Measurements from ENCODE around the gene ADAM12.

Gene ADAM12

GRCh38 chr10:126199221-126199998, 188.9 kb downstream of the ADAM12 start:
- DNase-seq (ENCODE audit: low read depth): no peak
- TF ChIP-seq CTCF (IDR thresholded peaks at IDR 0.05; ENCODE audit: low read depth, low read length, missing control alignments): no peak
- no peak overlapping the region for H3K4me3 ChIP-seq (ENCODE audit: low read depth, low read length)

GRCh38 chr10:126198681-126199080, 189.6 kb downstream of the ADAM12 start:
- H3K4me3 ChIP-seq (ENCODE audit: low read depth, low read length): no peak overlapping the region
- TF ChIP-seq CTCF (IDR thresholded peaks at IDR 0.05; ENCODE audit: low read depth, low read length, missing control alignments): no peak
- no peak for DNase-seq (ENCODE audit: low read depth)

- TF ChIP-seq CTCF (IDR thresholded peaks at IDR 0.05; ENCODE audit: low read depth, low read length, missing control alignments): no peak
- no peak overlapping the region for H3K4me3 ChIP-seq (ENCODE audit: low read depth, low read length)
- DNase-seq (ENCODE audit: low read depth): no peak
Observed at GRCh38 chr10:126197036-126197543, 191.2 kb downstream of the ADAM12 start.

- TF ChIP-seq CTCF (IDR thresholded peaks at IDR 0.05; ENCODE audit: low read depth, low read length, missing control alignments): no peak
- H3K4me3 ChIP-seq (ENCODE audit: low read depth, low read length): no peak overlapping the region
- DNase-seq (ENCODE audit: low read depth): no peak
Observed at GRCh38 chr10:126196281-126196680, 192.0 kb downstream of the ADAM12 start.

GRCh38 chr10:126191192-126191591, 197.1 kb downstream of the ADAM12 start:
- no peak overlapping the region for H3K4me3 ChIP-seq (ENCODE audit: low read depth, low read length)
- TF ChIP-seq CTCF (IDR thresholded peaks at IDR 0.05; ENCODE audit: low read depth, low read length, missing control alignments): no peak
- no peak for DNase-seq (ENCODE audit: low read depth)

GRCh38 chr10:126188679-126189200, 199.5 kb downstream of the ADAM12 start:
- no peak for TF ChIP-seq CTCF (IDR thresholded peaks at IDR 0.05; ENCODE audit: low read depth, low read length, missing control alignments)
- no peak overlapping the region for H3K4me3 ChIP-seq (ENCODE audit: low read depth, low read length)
- no peak for DNase-seq (ENCODE audit: low read depth)
